GM19395 (cell line): Measurements from ENCODE around the gene P2RY12.
"Not testable (repeated sequence)": the region's sequence is repeated elsewhere in the genome, so short reads cannot be mapped to it uniquely, and the experiment has no call there.

ENCODE experiments used
- ATAC-seq: cut with Tn5 transposase; IDR thresholded peaks from one replicate; pipeline ENCODE4 v1.9.1; 2021; ENCODE audit warnings: mild to moderate bottlenecking, moderate library complexity; ENCODE audit not compliant: unreplicated experiment

Gene P2RY12

DNA sequence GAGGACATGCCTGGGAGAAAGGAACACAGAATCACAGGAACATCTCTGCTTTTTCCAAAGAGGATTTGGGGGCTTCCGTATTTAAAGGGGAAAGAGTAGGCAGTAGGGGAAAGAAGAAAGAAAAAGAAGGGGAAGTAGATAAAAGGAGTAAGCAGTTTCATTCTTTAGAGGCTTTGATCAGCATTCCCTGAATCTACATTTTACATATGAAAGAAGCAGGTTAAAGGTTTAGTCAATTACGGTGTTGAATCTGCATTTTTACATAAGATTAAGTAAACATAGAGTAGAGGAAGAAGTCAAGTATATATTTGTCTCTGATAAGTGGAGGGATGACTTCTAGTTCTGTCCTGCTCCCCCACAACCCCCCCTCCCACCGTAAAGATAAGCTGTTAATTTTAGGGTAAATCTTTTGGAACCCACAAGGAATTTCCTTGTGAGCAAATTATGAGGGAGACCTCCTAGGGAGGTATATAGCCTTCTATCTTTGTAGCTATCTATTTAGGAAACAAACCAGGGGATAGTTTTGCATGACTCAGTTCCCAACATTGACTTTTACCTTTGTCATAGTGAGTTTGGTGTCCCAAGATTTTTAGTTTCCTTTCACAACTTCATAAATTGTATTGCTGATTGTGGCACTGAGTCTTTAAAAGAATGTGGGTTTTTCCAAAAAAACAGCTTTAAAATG is 8.7 kb upstream of the P2RY12 start:
- ATAC-seq: no peak

DNA sequence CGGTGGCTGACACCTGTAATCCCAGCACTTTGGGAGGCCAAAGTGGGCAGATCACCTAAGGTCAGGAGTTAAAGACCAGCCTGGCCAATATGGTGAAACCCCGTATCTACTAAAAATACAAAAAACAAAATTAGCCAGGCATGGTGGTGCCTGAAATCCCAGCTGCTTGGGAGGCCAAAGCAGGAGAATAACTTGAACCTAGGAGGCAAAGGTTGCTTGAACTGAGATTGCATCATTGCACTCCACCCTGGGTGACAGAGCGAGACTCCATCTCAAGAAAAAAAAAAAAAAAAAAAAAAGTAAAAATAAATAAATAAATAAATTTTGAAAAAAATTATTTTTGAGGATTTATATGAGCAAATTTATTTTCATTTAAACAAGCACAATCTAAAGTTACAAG is 7.6 kb upstream of the P2RY12 start:
- ATAC-seq: not testable (repeated sequence)

DNA sequence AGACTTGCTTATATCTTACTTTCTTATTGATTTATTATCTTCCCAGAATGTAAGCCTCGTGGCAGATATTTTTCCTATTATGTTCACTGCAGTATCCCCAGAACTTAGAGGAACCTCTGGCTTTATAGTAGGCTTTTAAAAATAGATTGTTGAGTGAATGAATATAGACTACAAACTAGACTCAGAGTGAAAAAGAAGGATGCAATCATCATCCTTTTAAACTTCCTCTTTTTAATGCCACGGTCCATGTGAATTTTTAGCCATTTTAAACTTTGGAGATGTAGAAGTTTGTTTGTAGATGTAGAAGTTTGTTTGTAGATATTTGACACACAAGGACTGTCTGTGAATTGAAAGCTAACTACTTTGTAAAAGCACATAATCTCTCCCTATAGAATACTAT is 7.2 kb upstream of the P2RY12 start:
- no peak for ATAC-seq

DNA sequence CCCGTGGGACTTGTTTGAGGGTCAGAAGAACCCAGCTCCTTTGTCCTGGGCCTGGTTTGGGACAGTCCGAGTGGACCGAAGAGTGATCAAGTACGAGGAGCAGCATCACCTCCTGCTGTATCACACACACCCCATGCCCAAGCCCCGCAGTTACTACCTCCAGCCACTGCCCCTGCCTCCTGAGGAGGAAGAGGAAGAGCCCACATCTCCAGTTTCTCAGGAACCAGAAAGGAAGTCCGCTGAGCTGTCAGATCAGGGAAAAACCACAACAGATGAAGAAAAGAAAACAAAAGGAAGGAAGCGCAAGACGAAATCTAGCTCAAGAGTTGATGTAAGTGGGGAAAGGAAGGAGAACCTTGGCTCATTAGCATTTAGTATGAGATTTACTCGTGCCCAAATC is 3.3 kb upstream of the P2RY12 start:
- ATAC-seq: no peak

DNA sequence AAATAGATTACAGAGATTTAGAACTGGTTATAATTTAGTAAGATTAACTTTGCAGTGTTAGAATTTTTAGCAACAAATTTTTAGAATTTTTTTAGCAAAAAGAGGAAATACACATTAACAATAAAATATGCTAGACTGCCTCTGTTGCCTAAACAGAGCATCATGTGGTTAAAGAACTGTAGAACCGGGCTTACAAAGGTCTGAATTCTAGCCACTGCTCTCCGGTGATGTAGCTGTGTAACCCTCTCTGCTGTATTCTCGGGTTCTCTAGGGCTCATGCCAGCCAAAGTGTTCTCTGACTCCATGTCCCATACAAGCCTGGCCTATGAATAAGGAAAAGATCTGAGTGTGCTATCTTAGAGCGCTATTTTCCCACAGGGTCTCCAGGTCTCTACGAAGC is 2.9 kb upstream of the P2RY12 start:
- no peak for ATAC-seq

DNA sequence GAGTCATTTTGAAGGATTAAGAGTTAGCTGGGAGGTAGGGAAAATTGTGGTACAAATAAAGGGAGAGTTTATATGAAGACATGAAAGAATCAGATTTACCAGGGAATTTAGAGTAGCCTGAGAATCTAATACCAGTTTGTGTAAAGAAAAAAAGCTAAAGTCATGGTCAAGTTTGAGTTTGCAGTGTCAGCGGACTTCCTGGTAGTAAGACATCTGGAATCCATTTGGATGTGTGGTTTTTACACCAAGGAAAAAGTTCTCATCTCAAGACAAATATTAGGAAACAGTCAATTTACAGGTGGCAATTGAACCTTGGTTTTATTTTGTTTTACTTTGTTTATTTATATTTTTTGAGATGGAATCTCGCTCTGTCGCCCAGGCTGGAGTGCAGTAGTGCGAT is 1.5 kb upstream of the P2RY12 start:
- ATAC-seq: no peak

DNA sequence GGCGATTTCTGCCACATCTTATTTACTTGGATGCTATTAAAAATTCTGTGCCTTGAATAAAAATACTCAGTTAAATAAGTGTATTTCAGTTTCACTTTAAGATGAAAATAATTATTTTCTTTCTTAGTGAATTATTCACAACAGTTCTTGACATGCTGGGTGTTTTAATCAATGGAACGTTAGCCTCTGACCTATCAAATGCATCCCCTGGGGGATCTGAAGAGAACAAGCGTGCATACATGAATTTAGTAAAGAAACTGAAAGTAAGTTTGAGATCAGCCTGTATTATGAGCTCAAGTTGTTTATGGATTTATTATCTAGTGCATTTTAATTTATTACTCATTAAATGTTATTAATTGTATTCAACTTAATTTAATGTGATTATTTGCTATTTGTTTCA is 597 bp downstream of the P2RY12 start:
- ATAC-seq: peak; percentile 55

DNA sequence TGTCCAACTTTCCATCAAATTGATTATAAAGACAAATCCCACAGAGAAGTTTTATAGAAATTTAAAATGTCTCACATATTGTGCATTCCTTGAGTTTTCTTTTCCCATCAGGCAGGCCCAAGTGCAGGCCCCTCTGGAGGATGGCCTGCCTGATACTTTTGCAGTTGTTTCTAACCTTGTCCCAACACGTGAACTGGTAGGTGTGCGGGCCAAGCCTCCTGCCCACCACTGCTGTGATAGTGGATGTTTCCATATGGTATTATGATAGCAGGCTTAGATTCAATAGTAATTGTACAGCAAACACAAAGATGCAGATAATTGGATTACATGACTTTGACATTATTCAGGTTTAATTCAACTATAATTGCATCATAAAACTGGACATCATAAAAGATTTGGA is 1.4 kb downstream of the P2RY12 start:
- ATAC-seq: no peak

DNA sequence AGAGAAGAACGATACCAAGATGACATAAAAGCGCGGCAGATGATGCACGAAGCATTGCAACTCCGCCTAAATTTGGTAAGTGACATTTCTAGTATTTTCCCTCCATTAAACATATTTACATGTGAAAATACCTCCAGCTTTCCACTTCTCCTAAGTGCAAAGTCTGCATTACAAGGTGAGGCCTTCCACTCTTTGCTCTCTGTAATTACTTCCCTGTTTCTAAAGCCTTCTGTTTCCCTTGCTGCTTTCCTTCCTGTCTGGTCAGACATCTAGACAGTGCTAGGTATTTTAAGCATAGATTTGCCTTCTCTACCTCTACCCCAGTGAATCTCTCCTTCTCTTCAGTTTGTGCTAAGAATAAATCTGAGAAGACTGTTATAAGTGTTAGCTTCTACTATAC is 1.9 kb downstream of the P2RY12 start:
- peak; percentile 46 for ATAC-seq

DNA sequence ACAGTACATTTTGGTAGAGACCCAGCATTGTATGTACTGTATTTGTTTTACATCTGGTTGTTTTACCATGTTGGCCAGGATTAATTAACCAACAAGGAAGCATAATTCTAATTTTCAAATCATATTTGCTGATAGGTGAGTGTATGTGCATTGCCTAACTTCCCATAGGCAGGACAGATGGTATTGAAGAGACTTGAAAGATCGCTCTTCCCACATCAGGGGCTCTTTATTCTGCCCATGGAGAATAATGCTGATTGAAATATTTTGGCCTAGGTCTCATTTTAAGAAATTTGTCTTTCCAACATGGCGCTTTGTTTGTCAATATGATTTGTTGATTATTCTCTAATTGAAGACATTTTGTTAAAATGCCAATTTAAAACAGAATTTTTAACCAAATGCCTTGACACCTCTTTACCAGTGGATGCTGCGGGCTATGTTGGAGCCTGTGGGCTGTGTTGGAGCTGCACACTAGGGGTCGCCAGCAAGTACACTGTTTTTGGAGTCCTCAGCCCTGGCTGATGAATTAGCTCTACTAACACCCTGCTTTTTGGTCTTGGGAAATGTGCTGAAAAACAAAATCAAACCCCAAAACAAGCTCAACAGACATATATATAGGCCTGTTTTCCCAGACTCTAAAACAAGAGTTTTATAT is 5.3 kb downstream of the P2RY12 start:
- peak; percentile 43 for ATAC-seq

DNA sequence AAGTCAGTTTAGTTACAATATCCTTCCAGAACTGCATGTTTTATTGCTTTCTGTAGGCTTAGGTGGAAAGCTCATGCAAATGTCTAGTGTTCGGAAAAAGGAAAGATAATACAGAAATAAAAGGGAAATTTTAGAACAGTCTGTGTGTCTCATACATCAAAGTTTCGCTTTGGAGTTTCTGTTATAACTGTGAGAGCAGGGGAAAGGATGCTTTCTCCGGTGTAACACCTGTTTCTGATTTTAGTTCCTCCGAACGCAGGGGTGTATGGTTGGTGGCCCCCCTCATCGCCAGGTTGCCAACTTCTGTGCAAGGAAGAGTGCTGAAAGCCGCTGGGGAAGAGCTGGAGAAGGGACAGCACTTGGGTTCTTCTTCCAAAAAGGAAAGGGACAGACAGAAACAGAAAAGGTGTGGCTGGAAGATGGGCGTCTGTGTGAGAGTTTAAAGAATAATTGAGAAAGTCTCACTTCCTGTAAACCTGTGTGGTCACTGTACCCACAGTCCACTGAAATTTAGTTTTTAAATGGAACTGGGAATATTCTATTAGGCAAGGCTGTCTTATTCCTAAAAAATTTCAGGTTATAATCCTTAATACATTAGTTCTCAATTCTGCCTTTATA is 6.7 kb downstream of the P2RY12 start:
- ATAC-seq: peak; percentile 66

DNA sequence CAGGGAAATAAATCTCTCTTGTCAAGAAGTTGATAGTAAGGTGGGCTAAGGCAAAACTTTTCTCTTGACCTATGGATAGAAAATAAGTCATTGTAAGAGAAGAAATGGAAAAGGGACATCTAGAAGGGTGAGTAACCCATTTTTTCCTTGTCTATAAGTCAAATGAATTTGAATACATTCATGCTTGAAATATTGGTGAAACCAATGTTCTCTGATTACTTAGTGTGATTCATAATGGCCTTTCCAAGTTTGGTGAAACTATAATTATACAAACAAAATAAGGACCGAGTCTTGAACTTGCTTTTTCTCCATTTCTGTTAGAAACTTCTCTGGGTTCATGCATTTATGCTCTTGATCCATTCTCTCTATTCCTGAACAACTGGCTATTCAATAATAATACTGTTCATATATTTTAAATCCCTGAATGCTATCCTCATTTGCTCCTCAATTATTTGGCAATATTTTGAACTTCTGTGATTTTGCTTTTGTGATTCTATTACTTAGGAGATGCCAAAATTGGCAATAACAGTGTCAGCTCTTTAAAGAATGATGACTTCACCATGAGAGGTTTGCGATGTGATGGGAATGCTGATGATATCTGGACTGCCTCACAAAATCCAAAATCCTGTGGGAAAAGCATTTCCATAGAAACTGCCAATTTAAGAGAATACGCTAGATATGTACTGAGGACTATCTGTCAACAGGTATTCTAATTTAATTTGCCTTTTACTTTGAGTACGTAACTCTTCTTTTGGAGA is 12.3 kb downstream of the P2RY12 start:
- ATAC-seq: no peak

DNA sequence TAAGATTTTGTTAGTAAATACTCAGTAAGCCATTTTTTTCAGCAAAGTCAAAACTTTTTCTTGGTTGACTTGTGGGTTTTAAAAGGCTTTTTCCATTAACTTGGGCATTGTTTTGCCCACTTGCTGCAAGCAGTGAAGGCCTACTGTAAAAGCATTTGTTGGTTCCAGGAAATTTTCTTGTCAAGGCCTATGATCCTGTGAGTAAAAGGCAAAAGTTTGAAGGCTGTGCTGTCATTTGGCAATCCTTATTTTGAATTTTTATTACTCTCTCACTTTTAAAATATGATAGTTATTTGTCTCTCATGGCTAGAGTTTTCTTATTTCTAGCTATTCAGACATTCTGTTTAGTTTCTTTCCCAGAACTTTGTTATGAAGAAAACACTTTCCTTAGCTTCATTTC is 13.0 kb downstream of the P2RY12 start:
- ATAC-seq: no peak

DNA sequence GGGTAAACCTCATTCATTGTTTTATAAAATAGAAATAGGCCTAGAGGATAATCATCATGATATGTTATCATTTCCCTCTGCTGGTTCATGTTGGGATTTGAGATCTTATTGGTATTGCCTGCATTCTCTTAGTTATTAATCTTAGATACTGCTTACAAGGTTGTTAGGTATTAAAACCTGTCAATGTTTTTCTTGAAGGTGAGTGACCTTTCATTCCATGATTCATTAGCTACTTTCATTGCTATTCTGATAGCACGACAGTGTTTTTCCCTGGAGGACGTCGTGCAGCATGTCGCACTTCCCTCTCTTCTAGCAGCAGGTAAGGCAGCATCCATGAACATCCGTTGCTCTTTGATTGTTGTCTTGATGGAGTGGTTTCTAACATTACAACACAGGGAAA is 17.1 kb downstream of the P2RY12 start:
- no peak for ATAC-seq

DNA sequence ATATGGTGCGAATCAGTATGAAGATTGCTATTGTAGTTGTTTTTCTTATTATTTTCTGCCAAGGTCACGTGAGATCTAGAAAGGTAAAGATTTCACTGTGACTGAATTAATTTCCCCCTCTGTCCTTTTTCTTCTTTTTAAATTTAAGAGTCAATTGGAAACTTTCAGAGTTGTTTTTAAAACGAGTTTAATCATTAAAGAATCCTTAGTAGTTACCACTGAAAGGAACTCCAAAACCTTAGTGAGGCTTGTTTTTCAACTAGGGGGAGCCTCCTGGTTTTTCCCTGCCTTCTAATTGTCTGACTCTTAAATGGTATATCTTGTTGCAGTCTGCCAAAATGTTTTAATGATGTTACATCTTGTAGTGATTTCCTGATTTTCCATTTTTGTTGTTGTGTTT is 17.6 kb downstream of the P2RY12 start:
- no peak for ATAC-seq

DNA sequence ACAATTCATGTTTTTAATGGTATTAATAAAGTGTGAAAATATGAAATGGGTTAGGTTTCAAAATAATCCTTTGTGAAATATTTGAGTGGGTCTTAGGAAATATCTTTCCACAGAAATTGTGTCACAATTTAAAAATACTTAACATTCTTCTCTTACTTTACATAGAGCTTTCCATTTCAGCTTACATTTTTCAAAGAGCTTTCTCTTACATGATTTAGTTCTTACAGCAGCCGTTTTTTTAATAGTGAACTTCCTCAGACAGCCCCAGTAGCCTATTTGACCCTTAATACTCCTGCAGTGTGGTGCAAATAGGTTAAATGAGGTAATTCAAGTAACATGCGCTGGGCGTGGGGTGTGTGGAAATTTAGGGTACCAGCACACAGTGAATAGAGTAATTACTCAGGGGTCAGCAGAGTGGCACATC is 21.8 kb downstream of the P2RY12 start:
- no peak for ATAC-seq

DNA sequence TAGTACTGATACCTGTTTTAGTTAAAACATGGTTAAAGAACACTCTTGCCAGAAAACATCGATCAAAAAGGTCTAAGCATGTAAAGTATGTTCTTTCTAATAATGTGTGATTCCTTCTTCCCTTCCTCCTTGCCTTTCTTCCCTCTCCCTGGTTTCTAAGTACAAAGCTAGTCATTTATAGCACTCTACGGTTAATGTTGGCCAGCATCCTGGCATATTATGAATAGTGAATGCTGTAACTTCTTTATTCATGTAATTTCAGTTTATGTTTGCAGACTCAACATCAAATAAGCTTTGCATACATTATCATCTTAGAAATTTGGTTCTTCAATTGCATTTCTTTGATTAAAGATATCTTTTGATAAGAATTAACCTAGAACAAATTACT is 27.1 kb downstream of the P2RY12 start:
- ATAC-seq: no peak

DNA sequence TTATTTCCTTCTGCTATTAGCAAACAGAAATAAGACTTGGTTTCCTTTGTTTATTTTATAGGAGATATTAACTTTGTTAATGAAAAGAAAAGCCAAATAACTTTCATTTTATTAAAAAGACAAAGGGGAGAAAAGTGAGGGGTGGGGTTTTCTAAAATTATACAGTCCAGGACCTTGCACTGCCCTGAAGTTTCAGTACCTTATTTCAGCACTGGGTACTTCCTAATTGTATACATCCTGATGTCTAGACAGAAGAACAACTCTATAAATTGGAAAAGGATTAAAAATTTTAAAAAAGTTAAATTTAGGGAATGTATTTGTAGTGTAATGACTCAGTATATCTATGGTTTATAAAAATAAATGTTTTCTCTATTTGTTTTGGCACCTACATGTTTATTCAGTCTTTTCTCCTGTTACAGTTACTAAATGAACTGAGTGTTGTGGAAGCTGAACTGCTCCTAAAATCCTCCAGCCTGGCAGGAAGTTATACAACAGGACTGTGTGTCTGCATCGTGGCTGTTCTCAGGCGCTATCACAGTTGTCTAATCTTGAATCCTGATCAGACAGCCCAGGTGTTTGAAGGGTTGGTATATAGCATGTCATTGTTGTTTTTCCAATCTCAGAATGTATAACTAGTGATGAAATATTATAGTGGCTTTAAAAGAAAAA is 27.6 kb downstream of the P2RY12 start:
- no peak for ATAC-seq

DNA sequence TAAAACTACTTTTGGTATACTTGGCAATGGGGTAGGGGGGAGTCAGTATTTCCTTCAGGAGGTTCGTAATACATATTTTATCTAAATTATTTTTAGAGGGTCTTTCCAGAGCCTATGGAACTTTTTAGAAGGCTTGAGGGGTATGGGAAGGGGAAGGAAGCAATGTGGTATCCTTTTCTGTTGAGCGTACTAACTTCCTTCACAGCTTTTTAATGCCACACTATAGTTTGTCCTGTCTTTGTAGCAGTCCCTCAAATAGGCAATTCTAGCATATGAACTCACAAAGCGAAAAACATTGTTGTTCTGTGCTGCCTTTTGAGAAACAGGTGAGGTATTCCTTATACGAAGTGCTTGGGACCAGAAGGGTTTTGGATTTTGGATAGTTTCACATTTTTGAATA is 32.9 kb downstream of the P2RY12 start:
- peak; percentile 29 for ATAC-seq

DNA sequence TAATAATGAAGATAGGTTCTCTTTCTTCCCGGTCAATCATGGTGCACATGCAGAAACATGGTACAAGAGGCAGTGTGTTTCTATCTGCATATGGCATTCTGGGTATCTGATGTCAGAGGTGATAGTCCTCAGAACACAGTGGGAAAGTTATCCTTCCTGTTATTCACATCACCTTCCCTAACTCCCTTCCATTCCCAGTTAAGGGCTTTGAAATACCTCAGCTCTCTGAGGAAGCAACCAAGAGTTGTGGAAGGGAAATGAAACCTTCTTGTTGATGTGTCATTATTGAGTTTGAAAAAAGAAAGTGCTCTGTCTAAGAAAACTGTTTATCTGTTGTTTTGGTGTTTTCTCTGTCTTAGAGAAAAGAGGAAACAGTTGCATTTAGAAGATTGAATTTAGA is 33.3 kb downstream of the P2RY12 start:
- peak; percentile 94 for ATAC-seq

DNA sequence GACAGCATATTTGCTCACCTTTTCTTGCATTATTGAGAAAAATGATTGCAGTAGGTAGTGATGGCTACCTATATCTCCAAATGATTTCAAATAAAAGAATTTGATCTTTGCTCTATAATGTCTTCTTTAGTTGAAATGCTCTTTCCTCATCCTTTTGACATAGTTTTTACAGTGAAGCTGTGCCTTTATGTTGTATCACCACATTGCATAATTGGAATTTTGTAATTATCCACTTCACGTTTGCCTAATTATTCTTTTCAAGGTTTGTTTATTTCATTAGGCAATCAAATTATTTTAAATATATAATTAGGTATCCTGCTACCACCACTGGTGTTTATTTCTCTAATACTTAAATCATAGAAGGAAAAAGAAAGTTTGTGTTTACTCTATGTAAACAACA is 33.9 kb downstream of the P2RY12 start:
- ATAC-seq: no peak
